Superior temporal gyrus (tissue), 1 donor: ENCODE measurements around the gene HIRIP3.
"Not testable (repeated sequence)": the region's sequence is repeated elsewhere in the genome, so short reads cannot be mapped to it uniquely, and the experiment has no call there.

Source experiments
- DNase-seq: peaks from one replicate; pipeline ENCODE4 v3.0.0-alpha.2; 2016; ENCODE audit errors: extremely low spot score

Gene HIRIP3

GRCh38 chr16:29995324-29995910 is at the start of gene HIRIP3:
Gene HIRIP3, minus strand, starts transcription at chr16:29995617. Its CDS starts 12 bp downstream, at chr16:29995605.
- peak; percentile 94 for DNase-seq

- DNase-seq, result peak; percentile 58
These were observed 46.4 kb upstream of the HIRIP3 start for GRCh38 chr16:30041841-30042240.

GRCh38 chr16:30040690-30041089 is 45.3 kb upstream of the HIRIP3 start:
- DNase-seq, result not testable (repeated sequence)

GRCh38 chr16:30040221-30040620 is 44.8 kb upstream of the HIRIP3 start:
- DNase-seq, result no peak

- DNase-seq, result no peak
These were observed 37.9 kb upstream of the HIRIP3 start for GRCh38 chr16:30033270-30033669.

GRCh38 chr16:30032083-30032819 is 36.8 kb upstream of the HIRIP3 start:
- DNase-seq, result peak; percentile 82

- no peak for DNase-seq
These were observed 36.1 kb upstream of the HIRIP3 start for GRCh38 chr16:30031477-30031918.

GRCh38 chr16:30030841-30031413 is 35.5 kb upstream of the HIRIP3 start, which contains the start of gene TLCD3B:
Gene TLCD3B, minus strand, starts transcription at chr16:30031271. Its CDS starts 744 bp downstream, at chr16:30030527.
- no peak for DNase-seq

- DNase-seq, result no peak
These were observed 34.7 kb upstream of the HIRIP3 start for GRCh38 chr16:30030011-30030685.

GRCh38 chr16:30028438-30029076 is 33.1 kb upstream of the HIRIP3 start:
- DNase-seq, result no peak

- no peak for DNase-seq
These were observed 32.4 kb upstream of the HIRIP3 start for GRCh38 chr16:30027588-30028437.

- DNase-seq, result no peak
These were observed 31.0 kb upstream of the HIRIP3 start for GRCh38 chr16:30026449-30026848.

- no peak for DNase-seq
These were observed 30.2 kb upstream of the HIRIP3 start for GRCh38 chr16:30025574-30025973.

GRCh38 chr16:30025156-30025555 is 29.7 kb upstream of the HIRIP3 start:
- no peak for DNase-seq

- DNase-seq, result no peak
These were observed 29.0 kb upstream of the HIRIP3 start for GRCh38 chr16:30024451-30024850.

- no peak for DNase-seq
These were observed 28.2 kb upstream of the HIRIP3 start for GRCh38 chr16:30023586-30023985.

GRCh38 chr16:30022887-30023286 is 27.5 kb upstream of the HIRIP3 start, which contains the start of gene C16orf92:
Gene C16orf92, plus strand, starts transcription at chr16:30023198. Its CDS starts 143 bp downstream, at chr16:30023341.
- DNase-seq, result no peak

- peak; percentile 45 for DNase-seq
These were observed 23.3 kb upstream of the HIRIP3 start for GRCh38 chr16:30018731-30019158.

GRCh38 chr16:30017937-30018336 is 22.5 kb upstream of the HIRIP3 start:
- not testable (repeated sequence) for DNase-seq

- DNase-seq, result no peak
These were observed 21.9 kb upstream of the HIRIP3 start for GRCh38 chr16:30017277-30017656.
